Measurements from ENCODE around the gene RASGEF1C.

DNA sequence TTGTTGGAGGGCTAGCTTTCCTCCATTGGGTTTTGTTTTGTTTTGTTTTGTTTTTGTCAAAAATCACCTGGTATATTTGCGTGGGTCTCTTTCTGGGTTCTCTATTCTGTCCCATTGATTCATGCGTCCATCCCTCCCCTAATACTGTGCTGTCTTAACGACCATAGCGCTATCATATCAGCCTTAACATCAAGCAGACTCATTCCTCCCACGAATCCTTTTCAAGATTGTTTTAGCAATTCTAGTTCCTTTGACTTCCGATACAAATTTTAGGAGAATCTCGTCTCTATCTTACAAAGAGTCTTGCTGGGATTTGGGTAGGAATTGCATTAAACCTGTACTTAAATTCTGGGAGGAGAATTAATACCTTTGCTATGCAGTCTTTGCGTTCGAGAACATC, 106.4 kb downstream of the RASGEF1C start:
- TF ChIP-seq ZNF232 (CRISPR knock-in tag; IDR thresholded peaks at IDR 0.05; ENCODE audit: borderline replicate concordance): no peak
- TF ChIP-seq SMC3 (IDR thresholded peaks at IDR 0.05; ENCODE audit: low read length): no peak
- no peak for TF ChIP-seq POLR2A (IDR thresholded peaks at IDR 0.05; ENCODE audit: insufficient read depth in 1 of 2, low read depth in 2 of 2, low read length in 2 of 2)
- no peak for TF ChIP-seq EEA1 (CRISPR knock-in tag; IDR thresholded peaks at IDR 0.05; ENCODE audit: borderline replicate concordance)
- no peak for TF ChIP-seq ZNF33A (CRISPR knock-in tag; IDR thresholded peaks at IDR 0.05; ENCODE audit: borderline replicate concordance)
